ENCODE measurements around the gene SLC38A11. TPM values are rescaled to one million over a fixed set of nuclear protein-coding genes. Genes with fewer than 3 reads are reported as not detected.
"Not testable (repeated sequence)": the region's sequence is repeated elsewhere in the genome, so short reads cannot be mapped to it uniquely, and the experiment has no call there.

Gene SLC38A11
- total and polyA plus RNA-seq, 4 experiments from 2014 or later, result not detected

- intact Hi-C loops (cut with micrococcal nuclease); DNase-seq; H3K9me3 Mint-ChIP-seq; H3K27me3 ChIP-seq (ENCODE audit: insufficient read depth, low read length); H3K36me3 Mint-ChIP-seq; CTCF ChIA-PET (ENCODE audit: partially characterized antibody); H3K27ac Mint-ChIP-seq; POLR2A ChIA-PET (ENCODE audit: partially characterized antibody); H3K4me3 Mint-ChIP-seq; H3K4me3 ChIP-seq (ENCODE audit: low read length in 2 of 2); H3K27ac ChIP-seq (ENCODE audit: low read depth, low read length); H3K4me1 ChIP-seq (ENCODE audit: insufficient read depth, low read length); H3K36me3 ChIP-seq (ENCODE audit: insufficient read depth, low read length); H3K9me3 ChIP-seq (ENCODE audit: control insufficient read depth in 1 of 2, low read length in 2 of 2); H3K4me1 Mint-ChIP-seq; H3K27me3 Mint-ChIP-seq: not testable (repeated sequence)
Measured at GRCh38 chr2:164866381-164866780, 88.9 kb downstream of the SLC38A11 start.

- Mint-ChIP-seq H3K9me3 (peaks cover 0 to 4% (median 0%) of the 10 kb centered on the region in 8 donors), H3K4me3 (no peak overlapping the region), H3K4me1 (no peaks in the 10 kb centered on the region), H3K36me3 (no peaks in the 10 kb centered on the region), H3K27me3 (peaks cover 0 to 3% of the 10 kb centered on the region in 2 donors), H3K27ac (no peak overlapping the region)
- CTCF ChIA-PET (ENCODE audit: partially characterized antibody), result no interaction called here
- H3K9me3 ChIP-seq (ENCODE audit: control insufficient read depth in 1 of 2, low read length in 2 of 2), result no peaks in the 10 kb centered on the region
- H3K4me1 ChIP-seq (ENCODE audit: insufficient read depth, low read length), result no peaks in the 10 kb centered on the region
- no peaks in the 10 kb centered on the region for H3K36me3 ChIP-seq (ENCODE audit: insufficient read depth, low read length)
- no peaks in the 10 kb centered on the region for H3K27me3 ChIP-seq (ENCODE audit: insufficient read depth, low read length)
- no peak overlapping the region for H3K27ac ChIP-seq (ENCODE audit: low read depth, low read length)
- POLR2A ChIA-PET (ENCODE audit: partially characterized antibody), result no interaction called here
- intact Hi-C loops (cut with micrococcal nuclease), result no loop called here
- no peak for DNase-seq
- no peak overlapping the region for H3K4me3 ChIP-seq (ENCODE audit: low read length in 2 of 2)
Measured at GRCh38 chr2:164860694-164861042, 94.7 kb downstream of the SLC38A11 start.

DNA sequence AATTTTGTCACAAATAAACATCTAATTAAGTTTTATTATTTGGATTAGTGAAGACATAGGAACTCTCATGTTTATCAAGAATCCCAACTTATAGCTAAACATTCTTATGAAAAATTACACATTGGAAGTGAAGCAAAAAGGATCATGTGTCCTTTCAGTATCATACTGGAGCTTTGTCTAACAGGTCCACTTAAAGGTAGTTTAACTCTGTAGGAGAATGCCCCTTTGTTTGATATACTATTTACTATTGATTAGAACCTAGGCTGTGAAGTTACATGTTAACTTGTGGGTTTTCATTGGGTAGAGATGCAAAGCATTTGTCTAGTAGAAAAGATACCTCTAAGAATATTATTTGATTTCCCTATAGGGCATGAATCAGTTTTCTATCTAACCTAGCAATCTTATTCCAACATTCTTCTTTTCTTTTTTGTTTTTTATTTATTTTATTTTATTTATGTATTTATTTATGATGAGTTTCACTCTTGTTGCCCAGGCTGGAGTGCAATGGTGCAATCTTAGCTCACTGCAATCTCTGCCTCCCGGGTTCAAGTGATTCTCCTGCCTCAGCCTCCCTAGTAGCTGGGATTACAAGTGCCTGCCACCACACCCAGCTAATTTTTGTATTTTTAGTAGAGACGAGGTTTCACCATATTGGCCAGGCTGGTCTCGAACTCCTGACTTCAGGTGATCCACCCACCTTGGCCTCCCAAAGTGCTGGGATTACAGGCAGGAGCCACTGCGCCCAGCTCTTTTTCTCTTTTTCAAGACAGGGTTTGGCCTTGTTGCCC, 95.2 kb downstream of the SLC38A11 start:
- H3K9me3 Mint-ChIP-seq; CTCF ChIA-PET (ENCODE audit: partially characterized antibody); POLR2A ChIA-PET (ENCODE audit: partially characterized antibody); H3K27me3 Mint-ChIP-seq; H3K4me1 ChIP-seq (ENCODE audit: insufficient read depth, low read length); H3K4me1 Mint-ChIP-seq; H3K36me3 ChIP-seq (ENCODE audit: insufficient read depth, low read length); H3K4me3 Mint-ChIP-seq; H3K4me3 ChIP-seq (ENCODE audit: low read length in 2 of 2); H3K27ac Mint-ChIP-seq; H3K27ac ChIP-seq (ENCODE audit: low read depth, low read length); H3K27me3 ChIP-seq (ENCODE audit: insufficient read depth, low read length); intact Hi-C loops (cut with micrococcal nuclease); H3K9me3 ChIP-seq (ENCODE audit: control insufficient read depth in 1 of 2, low read length in 2 of 2); DNase-seq; H3K36me3 Mint-ChIP-seq: not testable (repeated sequence)

DNA sequence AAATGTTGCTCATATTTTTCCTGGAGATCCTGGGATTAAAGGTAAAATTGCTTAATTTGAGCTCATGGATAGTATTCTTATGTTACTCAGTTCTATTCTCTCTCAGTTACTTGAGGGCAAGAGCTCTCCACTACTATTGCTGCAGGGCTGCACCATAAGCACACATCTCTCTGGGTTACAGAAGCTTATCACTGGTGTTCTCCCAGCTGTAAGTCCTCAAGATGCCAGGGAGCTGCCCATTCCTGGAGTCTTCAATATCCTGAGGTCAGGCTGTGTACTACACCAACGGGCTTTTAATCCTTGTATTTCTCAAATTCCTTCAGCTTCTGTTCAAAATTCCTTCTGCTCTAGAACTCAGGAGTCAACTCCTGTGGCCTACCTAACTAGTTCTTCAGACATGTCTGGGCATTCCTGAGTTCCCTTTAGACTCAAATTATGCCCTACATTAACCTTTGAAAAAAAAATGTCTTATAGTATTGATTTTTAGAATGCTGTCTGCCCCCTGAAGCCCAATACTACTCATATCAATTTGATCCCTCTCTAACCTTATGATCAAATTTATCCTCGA, 96.0 kb downstream of the SLC38A11 start:
- POLR2A ChIA-PET (ENCODE audit: partially characterized antibody), result no interaction called here

GRCh38 chr2:164852086-164852485, 103.2 kb downstream of the SLC38A11 start:
- H3K27ac ChIP-seq (ENCODE audit: low read depth, low read length), result no peak overlapping the region
- no peak for DNase-seq
- no peak overlapping the region for H3K4me3 ChIP-seq (ENCODE audit: low read length in 2 of 2)
- H3K4me1 ChIP-seq (ENCODE audit: insufficient read depth, low read length), result no peaks in the 10 kb centered on the region
- ChIA-PET CTCF (ENCODE audit: partially characterized antibody) (no interaction called here), POLR2A (ENCODE audit: partially characterized antibody) (no interaction called here)
- H3K36me3 ChIP-seq (ENCODE audit: insufficient read depth, low read length), result no peaks in the 10 kb centered on the region
- no peaks in the 10 kb centered on the region for H3K27me3 ChIP-seq (ENCODE audit: insufficient read depth, low read length)
- peaks cover 0 to 2% of the 10 kb centered on the region in 2 donors for H3K27me3 Mint-ChIP-seq
- H3K4me3 Mint-ChIP-seq, result no peak overlapping the region
- H3K9me3 ChIP-seq (ENCODE audit: control insufficient read depth in 1 of 2, low read length in 2 of 2), result no peaks in the 10 kb centered on the region
- no peaks in the 10 kb centered on the region for H3K36me3 Mint-ChIP-seq
- H3K27ac Mint-ChIP-seq, result no peak overlapping the region
- H3K9me3 Mint-ChIP-seq, result peaks cover 0 to 7% (median 0%) of the 10 kb centered on the region in 8 donors
- H3K4me1 Mint-ChIP-seq, result peaks cover 0 to 2% (median 0%) of the 10 kb centered on the region in 4 donors
- intact Hi-C loops (cut with micrococcal nuclease), result no loop called here

More for the DNA sequence above, 96.0 kb downstream of the SLC38A11 start:
- Mint-ChIP-seq H3K4me1 (no peaks in the 10 kb centered on the region), H3K27ac (no peak overlapping the region), H3K27me3 (peaks cover 0 to 3% of the 10 kb centered on the region in 2 donors), H3K36me3 (no peaks in the 10 kb centered on the region), H3K9me3 (peaks cover 0 to 4% (median 0%) of the 10 kb centered on the region in 8 donors), H3K4me3 (no peak overlapping the region)
- no peaks in the 10 kb centered on the region for H3K36me3 ChIP-seq (ENCODE audit: insufficient read depth, low read length)
- no peak overlapping the region for H3K27ac ChIP-seq (ENCODE audit: low read depth, low read length)
- DNase-seq, result no peak
- no peaks in the 10 kb centered on the region for H3K4me1 ChIP-seq (ENCODE audit: insufficient read depth, low read length)
- CTCF ChIA-PET (ENCODE audit: partially characterized antibody), result no interaction called here
- intact Hi-C loops (cut with micrococcal nuclease), result no loop called here
- H3K4me3 ChIP-seq (ENCODE audit: low read length in 2 of 2), result no peak overlapping the region
- H3K27me3 ChIP-seq (ENCODE audit: insufficient read depth, low read length), result no peaks in the 10 kb centered on the region
- H3K9me3 ChIP-seq (ENCODE audit: control insufficient read depth in 1 of 2, low read length in 2 of 2), result no peaks in the 10 kb centered on the region

DNA sequence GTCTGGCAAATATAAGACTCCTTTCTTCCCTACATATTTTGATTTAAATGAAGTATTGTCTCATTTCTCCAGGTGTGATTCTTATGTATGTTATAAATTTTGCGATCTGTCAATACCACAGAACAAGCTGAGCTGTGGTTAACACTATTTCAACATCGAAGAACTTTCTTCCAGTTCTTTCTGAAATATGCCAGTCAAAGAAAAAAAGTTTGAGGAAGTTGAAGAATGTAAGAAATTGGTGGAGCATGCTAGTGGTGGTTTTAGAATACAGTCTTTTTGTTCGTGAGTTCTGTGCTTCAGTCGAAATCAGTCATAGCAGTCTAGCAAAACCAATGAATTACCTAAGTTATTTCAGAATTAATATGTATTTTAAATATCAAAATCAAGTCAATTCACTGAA, 105.1 kb downstream of the SLC38A11 start:
- intact Hi-C loops (cut with micrococcal nuclease), result no loop called here
- Mint-ChIP-seq H3K27me3 (peaks cover 0 to 2% of the 10 kb centered on the region in 2 donors), H3K4me1 (peaks cover 0 to 2% (median 0%) of the 10 kb centered on the region in 4 donors), H3K9me3 (peaks cover 0 to 7% (median 0%) of the 10 kb centered on the region in 8 donors), H3K4me3 (no peak overlapping the region), H3K36me3 (no peaks in the 10 kb centered on the region), H3K27ac (no peak overlapping the region)
- ChIA-PET CTCF (ENCODE audit: partially characterized antibody) (interaction anchor here (0.7 kb wide), 1 partner anchor 8 kb away, joined by 3 read pairs; the partner anchor contains the start of gene COBLL1), POLR2A (ENCODE audit: partially characterized antibody) (no interaction called here)
- Histone ChIP-seq H3K27me3 (ENCODE audit: insufficient read depth, low read length) (no peaks in the 10 kb centered on the region), H3K4me3 (ENCODE audit: low read length in 2 of 2) (no peak overlapping the region), H3K36me3 (ENCODE audit: insufficient read depth, low read length) (no peaks in the 10 kb centered on the region), H3K9me3 (ENCODE audit: control insufficient read depth in 1 of 2, low read length in 2 of 2) (no peaks in the 10 kb centered on the region), H3K4me1 (ENCODE audit: insufficient read depth, low read length) (no peaks in the 10 kb centered on the region), H3K27ac (ENCODE audit: low read depth, low read length) (no peak overlapping the region)
- DNase-seq, result no peak

DNA sequence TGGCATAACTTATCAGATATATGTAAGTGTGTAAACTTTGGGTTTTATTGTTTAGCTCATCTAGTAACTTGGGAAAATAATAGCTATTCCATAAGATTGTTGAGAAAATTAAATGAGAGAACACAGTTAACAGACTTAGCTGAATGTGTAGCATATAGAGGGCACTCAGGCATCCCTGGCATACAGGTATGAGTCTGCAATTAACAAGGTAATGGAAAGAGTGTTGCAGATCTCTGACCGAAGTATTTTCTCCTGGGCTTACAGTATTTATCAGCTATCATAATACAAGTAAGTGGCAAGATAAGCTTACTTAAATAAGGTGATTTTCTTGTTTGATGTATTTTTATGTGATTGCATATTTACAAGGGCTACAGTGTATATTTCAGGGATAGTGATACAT, 105.8 kb downstream of the SLC38A11 start:
- Mint-ChIP-seq H3K9me3 (peaks cover 0 to 7% (median 0%) of the 10 kb centered on the region in 8 donors), H3K4me3 (no peak overlapping the region), H3K27ac (no peak overlapping the region), H3K4me1 (peaks cover 0 to 2% (median 0%) of the 10 kb centered on the region in 4 donors), H3K27me3 (peaks cover 2% of the 10 kb centered on the region in 2 donors), H3K36me3 (no peaks in the 10 kb centered on the region)
- H3K9me3 ChIP-seq (ENCODE audit: control insufficient read depth in 1 of 2, low read length in 2 of 2), result no peaks in the 10 kb centered on the region
- intact Hi-C loops (cut with micrococcal nuclease), result no loop called here
- H3K27ac ChIP-seq (ENCODE audit: low read depth, low read length), result no peak overlapping the region
- H3K36me3 ChIP-seq (ENCODE audit: insufficient read depth, low read length), result no peaks in the 10 kb centered on the region
- no peaks in the 10 kb centered on the region for H3K27me3 ChIP-seq (ENCODE audit: insufficient read depth, low read length)
- ChIA-PET POLR2A (ENCODE audit: partially characterized antibody) (no interaction called here), CTCF (ENCODE audit: partially characterized antibody) (no interaction called here)
- no peaks in the 10 kb centered on the region for H3K4me1 ChIP-seq (ENCODE audit: insufficient read depth, low read length)
- H3K4me3 ChIP-seq (ENCODE audit: low read length in 2 of 2), result no peak overlapping the region
- DNase-seq, result no peak

All from CD4-positive, alpha-beta memory T cell (primary cell).